Activated CD4-positive, CD25-positive, alpha-beta regulatory T cell (primary cell): ENCODE measurements around the gene PRRT1B.

Experiments used
- DNase-seq, 4 experiments: peaks; one replicate each; lab custom pipeline; 2025; lab: John Stamatoyannopoulos, UW

The PRRT1B gene

DNA sequence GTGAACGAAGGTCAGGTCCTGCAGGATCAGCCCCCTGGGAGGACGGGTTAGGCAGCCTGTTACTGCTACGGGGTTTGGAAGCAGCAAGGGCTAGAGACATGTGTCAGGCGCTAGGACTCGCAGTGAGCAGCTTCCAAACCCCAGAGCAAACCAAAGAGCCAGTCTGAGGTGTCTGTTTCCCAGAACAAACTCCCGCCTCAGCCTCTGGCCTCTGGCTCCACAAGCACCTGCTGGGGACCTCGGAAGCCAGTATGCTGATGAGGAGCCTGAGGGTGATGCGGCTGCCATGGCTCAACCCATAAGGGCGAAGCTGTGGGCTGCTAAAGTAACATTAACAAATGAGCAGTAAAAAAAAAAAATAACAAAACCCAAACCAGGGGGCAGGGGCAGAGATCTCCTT, 35.0 kb downstream of the PRRT1B start:
- no peak for DNase-seq

GRCh38 chr9:131582056-131582455, 36.7 kb downstream of the PRRT1B start:
- no peak for DNase-seq

DNA sequence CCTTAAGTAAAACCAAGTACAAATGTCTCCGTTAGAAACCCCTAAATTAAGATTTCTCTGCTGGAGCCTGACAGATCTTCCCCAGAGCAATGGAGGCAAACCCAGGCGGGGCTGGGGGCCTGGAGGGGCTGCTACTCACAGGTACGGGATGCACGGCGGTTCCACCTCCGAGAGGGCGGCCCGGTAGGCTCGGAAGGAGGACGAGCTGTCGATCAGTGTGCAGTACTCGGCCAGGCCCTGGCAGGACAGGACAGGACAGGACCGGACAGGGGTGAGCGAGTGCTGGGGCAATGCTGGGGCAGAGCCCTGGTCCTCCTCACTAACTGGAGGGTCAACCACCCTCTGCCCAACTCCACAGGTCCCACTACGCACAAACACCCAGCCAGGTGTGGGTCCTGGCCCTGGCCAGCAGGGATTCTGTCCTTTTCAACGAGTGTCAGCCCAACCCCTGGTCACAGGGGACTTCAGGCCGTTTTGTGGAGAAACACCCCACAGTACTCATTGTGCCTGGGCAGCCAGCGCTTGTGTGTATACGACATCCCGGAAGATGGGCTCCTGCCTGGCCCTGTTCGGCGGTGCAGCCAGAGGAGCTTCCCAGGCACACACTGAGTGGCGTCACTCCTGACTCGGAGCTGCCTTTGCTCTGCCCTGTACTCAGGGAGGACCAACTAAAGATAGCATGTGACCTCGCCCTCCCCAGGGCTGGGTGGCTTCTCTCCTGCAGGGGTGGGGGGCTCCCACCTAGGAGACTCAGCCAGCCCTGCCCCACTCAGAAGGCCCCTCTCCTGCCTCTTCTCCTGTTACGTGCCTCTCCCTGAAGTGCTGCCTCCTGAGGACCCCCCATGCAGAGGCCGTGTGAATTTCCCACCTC, 37.4 kb downstream of the PRRT1B start:
- no peak for DNase-seq

- DNase-seq, result no peak
Observed at GRCh38 chr9:131583337-131583645, 38.0 kb downstream of the PRRT1B start.

DNA sequence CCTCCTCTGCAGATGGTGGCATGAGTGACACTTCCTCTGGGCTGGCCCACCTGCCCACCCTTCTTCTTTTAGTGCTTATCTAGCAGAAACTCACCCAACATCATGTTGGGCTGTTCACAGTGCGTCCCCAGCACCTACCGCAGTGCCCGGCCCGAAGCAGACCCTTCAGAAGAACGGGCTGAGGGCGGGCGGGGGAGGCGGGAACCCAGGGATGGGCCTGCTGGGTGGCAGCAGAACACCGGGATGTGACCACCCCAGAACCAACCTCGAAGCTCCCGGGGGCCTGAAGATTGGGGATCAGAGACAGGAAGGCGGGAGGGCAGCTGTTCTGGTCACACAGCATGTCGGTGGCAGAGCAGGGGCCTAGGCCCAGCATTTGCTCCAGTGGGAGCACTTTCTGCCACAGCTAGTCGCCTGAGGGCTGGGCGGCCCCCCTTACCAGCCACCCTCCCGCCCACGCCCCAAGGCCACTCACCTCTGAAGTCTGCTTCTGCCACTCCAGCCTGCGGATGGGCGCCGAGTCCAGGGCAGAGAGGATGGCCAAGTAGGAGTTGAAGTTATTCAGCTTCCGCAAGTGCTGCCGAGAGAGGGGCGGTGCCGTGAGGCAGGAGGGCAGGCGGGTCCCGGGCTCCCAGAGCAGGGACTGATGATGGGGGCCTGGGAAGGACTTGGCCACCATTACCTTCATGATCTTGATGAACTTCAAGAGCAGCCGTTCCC, 38.7 kb downstream of the PRRT1B start:
- no peak for DNase-seq

DNA sequence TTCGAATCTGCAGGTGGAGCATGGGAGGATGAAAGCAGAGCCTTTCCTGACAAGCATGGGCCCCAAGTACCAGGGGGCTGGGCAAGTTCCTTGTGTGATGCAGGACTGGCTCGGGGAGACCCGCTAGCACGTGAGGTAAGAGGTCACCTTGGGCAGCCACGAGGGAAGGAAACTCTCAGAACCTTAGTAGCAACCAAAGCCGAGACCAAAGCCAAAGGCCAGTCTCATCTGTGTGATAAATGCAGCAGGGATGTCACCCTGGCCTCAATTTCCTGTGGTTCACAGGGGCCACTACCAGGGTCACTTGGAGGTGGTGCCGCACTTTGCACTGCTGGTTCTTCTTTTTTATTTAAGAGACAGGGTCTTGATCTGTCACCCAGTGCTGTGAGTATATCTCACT, 39.5 kb downstream of the PRRT1B start:
- no peak for DNase-seq

GRCh38 chr9:131585375-131585774, 40.1 kb downstream of the PRRT1B start:
- DNase-seq, result peak in 1 of 4 experiments; percentile 23

- no peak for DNase-seq
Observed at GRCh38 chr9:131587331-131587730, 42.0 kb downstream of the PRRT1B start.

DNA sequence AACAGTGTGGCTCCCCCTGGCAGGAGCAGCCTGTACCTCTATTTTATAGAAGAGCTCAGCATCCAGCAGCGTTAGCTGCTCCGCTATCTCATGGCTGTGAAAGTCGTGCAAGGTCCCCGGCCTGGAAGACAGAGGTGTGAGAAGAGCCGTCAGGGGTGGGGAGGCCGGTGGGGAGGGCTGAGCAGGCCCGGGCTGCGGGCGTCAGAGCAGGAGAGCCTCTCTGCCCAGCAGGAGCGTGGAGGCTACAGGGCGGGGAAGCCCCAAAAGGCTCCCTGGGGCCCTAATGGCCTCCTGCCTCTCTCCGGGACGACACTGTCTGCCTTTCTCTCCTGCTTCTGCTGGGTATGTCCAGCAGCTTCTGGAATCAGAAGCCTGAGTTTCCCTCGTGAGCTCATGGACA, 42.6 kb downstream of the PRRT1B start:
- DNase-seq, result no peak

- DNase-seq, result no peak
Observed at GRCh38 chr9:131588396-131588795, 43.1 kb downstream of the PRRT1B start.

DNA sequence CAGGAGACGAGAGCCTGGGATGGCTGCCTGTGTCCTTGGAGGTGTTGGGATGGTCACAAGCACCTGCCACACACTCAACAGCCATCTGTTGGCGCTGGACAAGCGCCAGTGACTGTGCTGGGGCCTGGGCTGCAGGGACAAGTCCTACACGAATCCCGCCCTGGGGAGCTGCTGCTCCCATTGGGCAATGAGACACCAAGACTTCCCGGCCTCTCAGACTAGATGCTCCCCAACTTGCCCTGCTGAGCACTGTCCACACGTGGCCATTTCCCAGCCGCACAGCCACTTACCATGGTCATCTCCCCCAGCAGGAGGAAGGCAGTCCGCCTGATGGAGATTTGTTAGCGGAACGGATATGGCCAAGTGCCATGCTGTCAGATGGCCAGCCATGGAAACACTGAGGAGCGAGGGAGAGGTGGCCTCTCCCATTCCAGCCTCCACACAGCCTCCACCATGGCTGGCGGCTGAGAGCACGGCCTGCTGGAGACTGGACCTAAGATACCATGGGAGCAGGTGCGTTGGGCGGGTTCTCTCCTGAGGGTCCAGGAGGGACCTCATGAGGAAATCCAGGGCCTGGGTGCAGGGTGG, 43.9 kb downstream of the PRRT1B start:
- no peak for DNase-seq

- DNase-seq, result no peak
Observed at GRCh38 chr9:131589993-131590392, 44.7 kb downstream of the PRRT1B start.

GRCh38 chr9:131590449-131590848, 45.1 kb downstream of the PRRT1B start:
- DNase-seq, result no peak

GRCh38 chr9:131590907-131591844, 45.9 kb downstream of the PRRT1B start:
- peak; percentile 58 to 70 (median 64) for DNase-seq

DNA sequence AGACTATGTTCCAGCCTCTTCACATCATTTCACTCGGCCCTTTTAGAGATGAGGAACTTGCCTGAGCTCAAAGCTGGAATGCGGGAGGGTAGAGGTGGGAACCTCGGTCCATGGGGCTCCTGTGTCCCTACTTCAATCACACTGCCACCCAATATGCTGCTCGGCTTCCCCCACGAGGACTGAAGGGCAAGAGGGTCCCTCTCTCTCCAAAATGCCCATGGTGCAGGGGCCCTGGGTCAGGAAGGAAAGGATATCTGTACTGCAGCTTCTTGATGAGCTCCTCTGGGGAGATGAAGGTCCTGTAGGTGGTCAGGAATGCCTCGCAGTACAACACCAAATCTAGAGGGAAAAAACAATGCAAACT, 46.5 kb downstream of the PRRT1B start:
- no peak for DNase-seq

- DNase-seq, result no peak
Observed at GRCh38 chr9:131593091-131593820, 47.9 kb downstream of the PRRT1B start.

DNA sequence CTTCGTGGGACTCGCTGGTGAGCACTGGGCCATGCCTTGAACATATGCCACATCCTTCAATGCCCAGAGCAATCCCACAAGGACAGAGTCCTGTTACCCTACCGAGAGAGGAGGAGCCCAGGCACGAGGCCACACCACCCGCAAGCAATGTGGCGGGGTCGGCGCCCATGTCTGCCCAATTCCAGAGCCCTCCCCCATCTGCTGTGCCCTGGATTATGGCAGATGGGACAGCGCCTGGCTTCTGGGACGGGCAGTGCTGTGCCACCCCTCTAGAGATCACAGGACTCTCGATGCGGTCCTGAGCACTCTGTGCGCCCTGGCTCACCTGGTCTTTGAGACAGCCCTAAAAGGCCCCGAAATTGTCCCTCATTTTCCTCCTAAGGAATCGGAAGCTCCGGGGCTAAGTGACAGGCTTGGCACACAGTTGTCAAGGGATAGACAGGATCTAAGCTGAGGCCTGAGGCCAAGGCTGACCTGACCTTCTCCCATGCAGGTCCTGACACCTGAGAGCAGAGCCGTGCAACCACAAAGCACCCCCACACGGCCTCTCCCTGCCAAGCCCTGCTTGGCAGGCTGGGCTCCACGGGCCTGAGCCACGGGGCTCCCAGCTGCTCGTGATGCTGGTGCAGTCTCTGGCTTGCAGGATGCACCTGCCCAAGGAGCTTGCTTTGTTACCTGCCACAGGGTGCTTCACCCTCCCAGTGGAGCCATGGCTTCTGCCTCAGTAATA, 48.8 kb downstream of the PRRT1B start:
- DNase-seq, result no peak

DNA sequence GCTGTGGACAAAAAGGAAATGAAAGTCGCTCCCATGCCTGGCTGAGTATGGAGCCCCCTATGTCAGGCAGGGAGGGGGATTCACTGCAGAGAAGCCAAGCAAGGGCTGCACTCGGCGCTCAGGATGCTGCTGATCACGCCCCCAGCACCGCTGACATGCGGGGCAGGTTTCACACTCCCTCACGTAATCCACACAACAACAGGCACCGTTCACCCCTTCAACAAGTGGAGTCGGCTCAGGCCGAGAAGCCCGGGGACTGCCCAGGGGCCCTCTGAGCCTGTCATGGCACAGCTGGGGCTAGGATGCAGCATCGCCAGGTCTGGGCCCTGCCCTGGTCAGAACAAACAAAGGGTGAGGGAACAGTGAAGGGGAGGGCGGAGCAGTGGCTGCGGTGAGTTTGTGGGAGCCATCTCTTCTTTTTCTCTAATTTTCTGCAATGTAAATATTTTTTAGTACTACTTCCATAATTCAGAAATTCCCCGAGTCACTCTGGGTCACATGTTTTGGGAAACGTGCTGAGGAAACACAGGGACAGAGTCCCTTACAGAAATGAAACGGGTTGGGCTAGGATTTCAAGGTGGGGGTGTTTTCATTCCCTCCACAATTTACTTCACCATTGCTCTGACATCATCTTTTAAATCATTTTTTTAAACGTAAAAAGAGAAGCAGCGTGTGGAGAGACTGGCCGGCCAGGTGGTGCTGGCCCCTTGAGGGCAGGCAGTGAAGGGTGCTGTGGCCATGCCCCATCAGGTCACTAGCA, 49.8 kb downstream of the PRRT1B start:
- DNase-seq, result no peak

DNA sequence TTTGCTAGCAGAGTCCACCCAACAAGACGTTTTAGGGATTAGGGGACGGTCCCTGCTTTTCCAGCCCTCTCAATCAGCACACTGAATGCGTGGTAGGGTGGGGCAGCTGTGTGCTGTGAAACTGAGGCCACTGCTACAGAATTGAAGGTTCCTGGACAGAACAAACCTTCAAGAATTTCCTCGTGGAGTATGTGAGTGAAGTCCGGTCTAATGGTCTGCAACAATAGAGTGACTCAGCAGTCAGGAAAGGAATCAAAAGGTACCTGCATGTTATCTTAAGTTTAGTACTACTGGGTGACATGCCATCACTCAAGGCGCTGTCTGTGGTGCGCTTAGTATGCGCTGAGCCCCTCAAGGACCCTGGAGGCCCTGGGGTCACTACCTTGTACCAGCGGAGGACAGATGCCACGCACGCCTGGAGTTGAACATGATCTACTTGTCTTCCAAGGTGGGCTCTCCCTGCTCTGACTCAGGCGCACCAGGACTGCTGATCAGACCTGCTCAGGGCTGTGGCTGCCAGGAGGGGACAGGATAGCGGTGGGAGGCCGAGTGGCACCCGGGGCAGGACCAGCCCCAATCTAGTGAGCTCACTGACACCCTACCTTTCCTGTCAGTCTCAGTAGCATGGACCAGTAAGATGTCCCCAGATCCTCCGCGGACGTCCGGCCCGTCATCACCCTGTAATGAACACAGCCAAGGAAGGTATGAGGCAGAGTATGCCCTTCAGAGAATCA, 50.5 kb downstream of the PRRT1B start:
- DNase-seq, result no peak
